Uterus (tissue), 4 donors: ENCODE data around the gene IPO11. TPM values are rescaled to one million over a fixed set of nuclear protein-coding genes. Genes with fewer than 3 reads are reported as not detected.

Experiments
- DNase-seq, 2 donors: peaks; one replicate each; pipeline ENCODE4 v3.0.0-alpha.2; 2019 to 2020
- H3K27ac ChIP-seq, 2 donors: fragments of 200-600 bp; sonication (generic); 1 replicate in 1 of 2; 2 replicates in 1 of 2; pipeline ENCODE4 v1.5.1; 2016 to 2018
- H3K27me3 ChIP-seq, 2 donors: fragments of 200-600 bp; sonication (generic); one replicate each; pipeline ENCODE4 v1.5.1; 2018 to 2019; ENCODE audit warnings: control low read depth in 1 of 2
- H3K36me3 ChIP-seq, 2 donors: fragments of 200-600 bp; sonication (generic); one replicate each; pipeline ENCODE4 v1.5.1; 2019; ENCODE audit warnings: control low read depth in 1 of 2
- H3K4me1 ChIP-seq, 2 donors: fragments of 200-600 bp; sonication (generic); one replicate each; pipeline ENCODE4 v1.5.1; 2018 to 2019; ENCODE audit warnings: control low read depth in 1 of 2
- H3K4me3 ChIP-seq, 2 donors: fragments of 200-600 bp; sonication (generic); 1 replicate in 1 of 2; 2 replicates in 1 of 2; pipeline ENCODE4 v1.5.1; 2018 to 2019; ENCODE audit warnings: mild to moderate bottlenecking in 1 of 2
- H3K9me3 ChIP-seq, 2 donors: fragments of 200-600 bp; sonication (generic); one replicate each; pipeline ENCODE4 v1.5.1; 2019; ENCODE audit warnings: control low read depth in 1 of 2
- CTCF ChIP-seq, 4 experiments: fragments of 200-600 bp in 2 of 4; fragments of 450-650 bp in 2 of 4; sonication (generic) in 2 of 4; IDR thresholded peaks; one replicate each; pipeline ENCODE4 v1.5.1; 2016 to 2019; ENCODE audit warnings: antibody characterized with exemption in 4 of 4, mild to moderate bottlenecking in 2 of 4, moderate library complexity in 1 of 4
- POLR2A ChIP-seq, 2 donors: fragments of 450-650 bp; IDR thresholded peaks; one replicate each; pipeline ENCODE4 v1.6.1; 2016; ENCODE audit warnings: antibody characterized with exemption in 2 of 2, mild to moderate bottlenecking in 1 of 2, moderate library complexity in 1 of 2
- intact Hi-C: fragments of 100-400 bp; cut with DNase I; formaldehyde crosslinking; loops from one replicate; pipeline ENCODE4 v1.15.1; 2023; ENCODE audit warnings: low total_unique reads
- total RNA-seq, 4 donors: library from RNA; depleted of rRNA in 3 of 4; stranded (reverse); fragments of >200 nt in 3 of 4; gene quantifications; one replicate each; pipeline versions ENCODE4 v1.1.0 to v1.2.4, GENCODE V29; 2014 to 2023
- donor health status: DM: yes; HTN: yes; CAD: no.

Gene IPO11
- total RNA-seq, 4 donors from 2014 or later: 20.0 to 62.0 (median 45.3) TPM

DNA sequence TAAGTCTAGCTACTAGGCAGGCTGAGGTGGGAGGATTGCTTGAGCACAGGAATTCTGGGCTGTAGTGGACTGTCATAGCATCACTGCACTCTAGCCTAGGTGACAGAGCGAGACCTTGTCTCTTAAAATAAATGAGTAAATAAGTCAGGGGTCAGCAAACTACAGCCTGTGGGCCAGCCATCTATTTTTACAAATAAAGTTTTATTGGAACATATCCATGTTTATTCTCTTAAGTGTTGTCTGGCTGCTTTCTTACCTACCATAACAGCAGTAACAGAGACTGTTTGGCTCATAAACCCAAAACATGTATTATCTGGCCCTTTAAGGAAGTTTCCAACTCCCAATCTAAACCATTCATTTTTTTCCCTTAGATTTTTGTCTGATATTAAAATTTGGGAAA is 38.5 kb upstream of the IPO11 start:
- no peak for DNase-seq
- Histone ChIP-seq H3K4me1 (no peaks in the 10 kb centered on the region), H3K27ac (no peak overlapping the region), H3K36me3 (no peaks in the 10 kb centered on the region), H3K4me3 (no peak overlapping the region), H3K27me3 (no peaks in the 10 kb centered on the region), H3K9me3 (no peaks in the 10 kb centered on the region)
- no peak for TF ChIP-seq POLR2A (IDR thresholded peaks at IDR 0.05)
- no peak for TF ChIP-seq CTCF (IDR thresholded peaks at IDR 0.05)
- intact Hi-C loops: no loop called here

DNA sequence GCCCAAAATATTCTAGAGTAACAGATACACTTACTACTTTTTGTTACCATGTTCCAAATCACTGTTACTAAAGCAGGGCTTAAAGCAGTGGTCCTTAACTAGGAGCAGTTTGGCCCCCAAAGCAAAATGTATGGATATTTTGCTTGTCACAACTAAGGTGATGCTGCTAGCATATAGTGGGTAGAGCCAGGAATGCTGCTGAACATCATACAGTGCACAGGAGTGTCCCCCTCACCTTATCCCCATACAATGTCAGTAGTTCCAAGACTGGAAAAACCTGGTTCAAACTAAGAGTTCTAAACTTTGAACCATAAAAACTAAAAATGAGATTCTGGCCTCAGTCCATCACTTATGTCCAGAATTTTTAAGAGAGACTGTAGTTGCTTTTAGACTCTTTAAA is 36.9 kb upstream of the IPO11 start:
- H3K36me3 ChIP-seq: no peaks in the 10 kb centered on the region
- intact Hi-C loops: no loop called here

DNA sequence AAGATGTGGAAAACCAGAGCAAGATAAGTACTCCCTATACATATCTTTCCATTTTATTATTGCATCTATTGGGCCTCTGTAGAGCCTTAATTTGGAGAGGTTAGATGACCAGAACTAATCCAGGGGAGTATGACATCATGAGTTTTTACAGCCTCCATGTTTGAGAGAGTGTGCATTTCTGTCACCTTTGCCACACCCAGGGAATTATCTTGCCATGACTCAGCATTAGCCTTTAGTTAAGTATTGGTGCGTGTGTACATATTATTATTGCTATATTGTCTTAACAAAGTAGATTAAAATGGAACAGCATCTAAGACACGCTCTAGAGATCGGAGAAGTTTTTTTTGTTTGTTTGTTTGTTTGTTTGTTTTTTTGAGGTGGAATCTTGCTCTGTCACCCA is 36.5 kb upstream of the IPO11 start:
- intact Hi-C loops: no loop called here
- no peaks in the 10 kb centered on the region for H3K36me3 ChIP-seq
- TF ChIP-seq CTCF (IDR thresholded peaks at IDR 0.05) (no peak), POLR2A (IDR thresholded peaks at IDR 0.05) (no peak)
- H3K4me1 ChIP-seq: no peaks in the 10 kb centered on the region
- no peaks in the 10 kb centered on the region for H3K27me3 ChIP-seq
- DNase-seq: no peak
- no peak overlapping the region for H3K4me3 ChIP-seq
- no peaks in the 10 kb centered on the region for H3K9me3 ChIP-seq
- no peak overlapping the region for H3K27ac ChIP-seq

More for the DNA sequence above, 36.9 kb upstream of the IPO11 start:
- Histone ChIP-seq H3K27me3 (no peaks in the 10 kb centered on the region), H3K27ac (no peak overlapping the region), H3K9me3 (no peaks in the 10 kb centered on the region), H3K4me3 (no peak overlapping the region), H3K4me1 (no peaks in the 10 kb centered on the region)
- DNase-seq: no peak
- no peak for TF ChIP-seq CTCF (IDR thresholded peaks at IDR 0.05)
- no peak for TF ChIP-seq POLR2A (IDR thresholded peaks at IDR 0.05)

- Histone ChIP-seq H3K36me3 (no peaks in the 10 kb centered on the region), H3K27ac (no peak overlapping the region), H3K4me3 (no peak overlapping the region), H3K4me1 (no peaks in the 10 kb centered on the region), H3K9me3 (no peaks in the 10 kb centered on the region), H3K27me3 (no peaks in the 10 kb centered on the region)
- intact Hi-C loops: no loop called here
- TF ChIP-seq CTCF (IDR thresholded peaks at IDR 0.05) (no peak), POLR2A (IDR thresholded peaks at IDR 0.05) (no peak)
- no peak for DNase-seq
Observed at GRCh38 chr5:62385131-62385530, 27.4 kb upstream of the IPO11 start.

DNA sequence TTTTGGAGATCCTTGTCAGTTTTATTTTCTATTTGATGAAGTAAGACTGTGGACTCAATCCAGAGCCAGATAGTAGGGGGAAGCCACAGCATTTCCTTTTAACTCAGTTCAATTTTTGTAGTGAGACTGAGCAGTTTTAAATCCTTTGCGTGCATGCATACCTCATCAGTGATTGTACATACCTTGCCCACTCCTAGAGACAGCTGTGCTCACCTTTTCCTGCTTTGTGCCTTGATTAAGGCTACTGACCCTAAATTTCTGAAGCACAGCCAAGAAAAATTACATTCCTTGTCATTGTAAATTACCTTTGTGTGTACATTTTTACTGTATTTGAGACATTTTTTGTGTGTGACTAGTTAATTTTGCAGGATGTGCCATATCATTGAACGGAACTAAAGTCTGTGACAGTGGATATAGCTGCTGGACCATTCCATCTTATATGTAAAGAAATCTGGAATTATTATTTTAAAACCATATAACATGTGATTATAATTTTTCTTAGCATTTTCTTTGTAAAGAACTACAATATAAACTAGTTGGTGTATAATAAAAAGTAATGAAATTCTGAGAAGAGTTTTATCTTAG is 26.7 kb upstream of the IPO11 start:
- no peaks in the 10 kb centered on the region for H3K4me1 ChIP-seq
- H3K36me3 ChIP-seq: no peaks in the 10 kb centered on the region
- H3K4me3 ChIP-seq: no peak overlapping the region
- H3K27me3 ChIP-seq: no peaks in the 10 kb centered on the region
- TF ChIP-seq POLR2A (IDR thresholded peaks at IDR 0.05) (no peak), CTCF (IDR thresholded peaks at IDR 0.05) (no peak)
- H3K9me3 ChIP-seq: no peaks in the 10 kb centered on the region
- no peak for DNase-seq
- no peak overlapping the region for H3K27ac ChIP-seq
- intact Hi-C loops: no loop called here
